Measurements from ENCODE around the gene PTCHD4. TPM values are rescaled to one million over a fixed set of nuclear protein-coding genes. Genes with fewer than 3 reads are reported as not detected.

PTCHD4 gene
- total RNA-seq: 1 to 10 TPM in 3 of 4 donors, not detected in 1; 1.2 to 2.6 (median 1.2) TPM

GRCh38 chr6:48111143-48111506 is at the start of gene PTCHD4:
Gene PTCHD4, minus strand, starts transcription at chr6:48111197. Its CDS starts 42,240 bp downstream, at chr6:48068957.
- no peak for ATAC-seq
- WGBS, 2 donors (ENCODE audit: low coverage in 1 of 2): no CpG with 5 or more reads among the region's 1 CpG
- TF ChIP-seq POLR2AphosphoS5 (IDR thresholded peaks at IDR 0.05): no peak
- TF ChIP-seq CTCF (IDR thresholded peaks at IDR 0.05): no peak
- TF ChIP-seq EP300 (IDR thresholded peaks at IDR 0.05): no peak
- no peak for TF ChIP-seq POLR2A (IDR thresholded peaks at IDR 0.05)
- Histone ChIP-seq H3K9me3 (no peaks in the 10 kb centered on the region), H3K27me3 (no peaks in the 10 kb centered on the region), H3K36me3 (no peaks in the 10 kb centered on the region), H3K27ac (no peak within 1 kb of the TSS), H3K4me3 (no peak within 1 kb of the TSS), H3K4me1 (no peaks in the 10 kb centered on the region)

GRCh38 chr6:48151142-48151541 is 40.1 kb upstream of the PTCHD4 start:
- H3K9me3 ChIP-seq: peaks cover 0 to 24% (median 0%) of the 10 kb centered on the region in 3 donors
- WGBS, 2 donors (ENCODE audit: low coverage in 1 of 2): 81 to 82% methylated on average over 1 to 2 of the region's 2 CpGs
- TF ChIP-seq EP300 (IDR thresholded peaks at IDR 0.05): no peak
- TF ChIP-seq POLR2AphosphoS5 (IDR thresholded peaks at IDR 0.05): no peak

GRCh38 chr6:48150701-48151100 is 39.7 kb upstream of the PTCHD4 start:
- Histone ChIP-seq H3K27ac (no peak overlapping the region), H3K27me3 (no peaks in the 10 kb centered on the region), H3K4me1 (no peaks in the 10 kb centered on the region), H3K9me3 (peaks cover 0 to 24% (median 0%) of the 10 kb centered on the region in 3 donors), H3K36me3 (no peaks in the 10 kb centered on the region), H3K4me3 (no peak overlapping the region)
- ATAC-seq: no peak
- WGBS, 2 donors (ENCODE audit: low coverage in 1 of 2): 100% methylated on average over 1 to 2 of the region's 2 CpGs
- no peak for TF ChIP-seq EP300 (IDR thresholded peaks at IDR 0.05)
- TF ChIP-seq POLR2A (IDR thresholded peaks at IDR 0.05): no peak
- no peak for TF ChIP-seq CTCF (IDR thresholded peaks at IDR 0.05)
- no peak for TF ChIP-seq POLR2AphosphoS5 (IDR thresholded peaks at IDR 0.05)

More at GRCh38 chr6:48151142-48151541, 40.1 kb upstream of the PTCHD4 start:
- Histone ChIP-seq H3K27me3 (no peaks in the 10 kb centered on the region), H3K4me1 (no peaks in the 10 kb centered on the region), H3K4me3 (no peak overlapping the region), H3K36me3 (no peaks in the 10 kb centered on the region), H3K27ac (no peak overlapping the region)
- ATAC-seq: no peak

GRCh38 chr6:48147051-48147450 is 36.1 kb upstream of the PTCHD4 start:
- ATAC-seq: no peak
- Histone ChIP-seq H3K27ac (no peak overlapping the region), H3K9me3 (peaks cover 0 to 7% (median 0%) of the 10 kb centered on the region in 3 donors), H3K4me1 (no peaks in the 10 kb centered on the region), H3K27me3 (no peaks in the 10 kb centered on the region), H3K4me3 (no peak overlapping the region), H3K36me3 (no peaks in the 10 kb centered on the region)
- no peak for TF ChIP-seq POLR2AphosphoS5 (IDR thresholded peaks at IDR 0.05)
- TF ChIP-seq EP300 (IDR thresholded peaks at IDR 0.05): no peak
- TF ChIP-seq CTCF (IDR thresholded peaks at IDR 0.05): no peak
- no peak for TF ChIP-seq POLR2A (IDR thresholded peaks at IDR 0.05)

GRCh38 chr6:48144021-48144420 is 33.0 kb upstream of the PTCHD4 start:
- Histone ChIP-seq H3K9me3 (no peaks in the 10 kb centered on the region), H3K27ac (no peak overlapping the region), H3K4me3 (no peak overlapping the region), H3K27me3 (no peaks in the 10 kb centered on the region), H3K36me3 (no peaks in the 10 kb centered on the region), H3K4me1 (no peaks in the 10 kb centered on the region)
- WGBS, 2 donors (ENCODE audit: low coverage in 1 of 2): 35 to 85% methylated on average over 3 of the region's 3 CpGs
- no peak for ATAC-seq
- TF ChIP-seq CTCF (IDR thresholded peaks at IDR 0.05): no peak
- TF ChIP-seq POLR2AphosphoS5 (IDR thresholded peaks at IDR 0.05): no peak
- TF ChIP-seq EP300 (IDR thresholded peaks at IDR 0.05): no peak
- no peak for TF ChIP-seq POLR2A (IDR thresholded peaks at IDR 0.05)
